Chondrocyte (in vitro differentiated cells): Measurements from ENCODE around the gene GALNTL6. TPM values are rescaled to one million over a fixed set of nuclear protein-coding genes. Genes with fewer than 3 reads are reported as not detected.
"Not testable (repeated sequence)": the region's sequence is repeated elsewhere in the genome, so short reads cannot be mapped to it uniquely, and the experiment has no call there.

Source experiments
- DNase-seq: peaks from one replicate; pipeline ENCODE4 v3.0.0; 2021; ENCODE audit warnings: mixed read lengths, low spot score
- H3K27ac Mint-ChIP-seq: one replicate; pipeline ENCODE4 v1.8.0; 2021; ENCODE audit warnings: mild to moderate bottlenecking, moderate library complexity, mixed read lengths; ENCODE audit not compliant: unreplicated experiment
- H3K27me3 Mint-ChIP-seq: 2 replicates; pipeline ENCODE4 v1.8.0; 2021; ENCODE audit warnings: low read depth, mixed read lengths
- H3K36me3 Mint-ChIP-seq: 2 replicates; pipeline ENCODE4 v1.8.0; 2021; ENCODE audit warnings: low read depth, mixed read lengths
- H3K4me1 Mint-ChIP-seq: 2 replicates; pipeline ENCODE4 v1.8.0; 2021; ENCODE audit warnings: low read depth, mild to moderate bottlenecking, mixed read lengths
- H3K4me3 Mint-ChIP-seq: one replicate; pipeline ENCODE4 v1.8.0; 2021; ENCODE audit warnings: mild to moderate bottlenecking, moderate library complexity, mixed read lengths; ENCODE audit not compliant: unreplicated experiment
- H3K9me3 Mint-ChIP-seq: 2 replicates; pipeline ENCODE4 v1.8.0; 2021; ENCODE audit warnings: low read depth, mixed read lengths
- CTCF ChIP-seq: fragments of 200-600 bp; sonication (generic); IDR thresholded peaks from 2 replicates; pipeline ENCODE4 v1.5.0; 2021; ENCODE audit warnings: antibody characterized with exemption, mild to moderate bottlenecking, moderate library complexity
- total RNA-seq: library from RNA; stranded (reverse); gene quantifications from 3 replicates; pipeline ENCODE4 v1.2.1, GENCODE V29; 2021

Gene GALNTL6
- total RNA-seq, 1 donor from 2014 or later = not detected

- TF ChIP-seq CTCF = no peak
- Mint-ChIP-seq H3K9me3 (no peaks in the 10 kb centered on the region), H3K4me3 (no peak overlapping the region), H3K27ac (no peak overlapping the region), H3K36me3 (no peaks in the 10 kb centered on the region), H3K4me1 (peaks cover 6% of the 10 kb centered on the region), H3K27me3 (peaks cover 16% of the 10 kb centered on the region)
- DNase-seq = no peak
Observed at GRCh38 chr4:172951679-172952451, 1138.7 kb downstream of the GALNTL6 start.

GRCh38 chr4:172953896-172954568 is 1140.8 kb downstream of the GALNTL6 start:
- Mint-ChIP-seq H3K27me3 (peaks cover 10% of the 10 kb centered on the region), H3K4me1 (no peaks in the 10 kb centered on the region), H3K36me3 (no peaks in the 10 kb centered on the region), H3K4me3 (no peak overlapping the region), H3K9me3 (no peaks in the 10 kb centered on the region), H3K27ac (no peak overlapping the region)
- TF ChIP-seq CTCF = no peak
- DNase-seq = no peak

GRCh38 chr4:172956340-172956739 is 1143.1 kb downstream of the GALNTL6 start:
- DNase-seq, H3K4me1 Mint-ChIP-seq, H3K27ac Mint-ChIP-seq, H3K4me3 Mint-ChIP-seq, H3K36me3 Mint-ChIP-seq, H3K9me3 Mint-ChIP-seq: not testable (repeated sequence)
- H3K27me3 Mint-ChIP-seq = peaks cover 12% of the 10 kb centered on the region

GRCh38 chr4:172957216-172957615 is 1144.0 kb downstream of the GALNTL6 start:
- H3K9me3 Mint-ChIP-seq = no peaks in the 10 kb centered on the region
- H3K36me3 Mint-ChIP-seq = no peaks in the 10 kb centered on the region
- no peak overlapping the region for H3K4me3 Mint-ChIP-seq
- peaks cover 9% of the 10 kb centered on the region for H3K4me1 Mint-ChIP-seq
- peaks cover 12% of the 10 kb centered on the region for H3K27me3 Mint-ChIP-seq
- H3K27ac Mint-ChIP-seq = no peak overlapping the region
- no peak for DNase-seq
- no peak for TF ChIP-seq CTCF

GRCh38 chr4:172962564-172963353 is 1149.6 kb downstream of the GALNTL6 start:
- no peak for DNase-seq
- Mint-ChIP-seq H3K4me1 (peaks cover 22% of the 10 kb centered on the region), H3K9me3 (peaks cover 3% of the 10 kb centered on the region), H3K27ac (peak overlapping the region; percentile 45), H3K4me3 (peak overlapping the region; percentile 47), H3K36me3 (no peaks in the 10 kb centered on the region), H3K27me3 (peaks cover 25% of the 10 kb centered on the region)
- no peak for TF ChIP-seq CTCF
